Esophagus muscularis mucosa (tissue), 3 donors: ENCODE measurements around the gene RBM20.

Experiments
- CTCF ChIP-seq, 3 experiments: fragments of 200-600 bp in 2 of 3; fragments of 450-650 bp in 1 of 3; sonication (generic) in 2 of 3; IDR thresholded peaks; one replicate each; pipeline ENCODE4 v1.5.1; 2017 to 2019; ENCODE audit warnings: antibody characterized with exemption in 3 of 3, mild to moderate bottlenecking in 2 of 3, moderate library complexity in 1 of 3
- POLR2A ChIP-seq: fragments of 450-650 bp; IDR thresholded peaks from one replicate; pipeline ENCODE4 v1.6.1; 2017; ENCODE audit warnings: antibody characterized with exemption, moderate library complexity, mild to moderate bottlenecking, low read depth

GRCh38 chr10:110880012-110880411 is 235.9 kb downstream of the RBM20 start:
- TF ChIP-seq POLR2A = no peak
- no peak for TF ChIP-seq CTCF (IDR thresholded peaks at IDR 0.05)
